Raji (cell line): ENCODE measurements around the gene MED14.

Source experiments
- POLR2A ChIP-seq: IDR thresholded peaks from 2 replicates; pipeline ENCODE4 v1.6.1; 2011; ENCODE audit warnings: low read depth, low read length, control low read depth; ENCODE audit not compliant: insufficient read depth

Gene MED14

GRCh38 chrX:40735325-40736169, at the start of gene MED14:
TSS of gene MED14 (minus strand) at chrX:40735542. CDS start at chrX:40735412, 130 bp downstream.
- peak; percentile 79 for TF ChIP-seq POLR2A

- TF ChIP-seq POLR2A, result no peak
Observed at GRCh38 chrX:40784516-40785151, 49.3 kb upstream of the MED14 start.

GRCh38 chrX:40780951-40781350, 45.6 kb upstream of the MED14 start:
- no peak for TF ChIP-seq POLR2A

GRCh38 chrX:40780082-40780481, 44.7 kb upstream of the MED14 start:
- no peak for TF ChIP-seq POLR2A

- TF ChIP-seq POLR2A, result no peak
Observed at GRCh38 chrX:40778861-40779575, 43.7 kb upstream of the MED14 start.

GRCh38 chrX:40773809-40774208, 38.5 kb upstream of the MED14 start:
- TF ChIP-seq POLR2A, result no peak

- no peak for TF ChIP-seq POLR2A
Observed at GRCh38 chrX:40773188-40773587, 37.8 kb upstream of the MED14 start.

GRCh38 chrX:40772290-40772689, 36.9 kb upstream of the MED14 start:
- no peak for TF ChIP-seq POLR2A

GRCh38 chrX:40761762-40762161, 26.4 kb upstream of the MED14 start:
- no peak for TF ChIP-seq POLR2A

GRCh38 chrX:40759374-40759773, 24.0 kb upstream of the MED14 start:
- no peak for TF ChIP-seq POLR2A

GRCh38 chrX:40757058-40757457, 21.7 kb upstream of the MED14 start:
- TF ChIP-seq POLR2A, result no peak

GRCh38 chrX:40755291-40756249, 20.2 kb upstream of the MED14 start:
- TF ChIP-seq POLR2A, result no peak

GRCh38 chrX:40749681-40750494, 14.5 kb upstream of the MED14 start:
- TF ChIP-seq POLR2A, result no peak

GRCh38 chrX:40748977-40749376, 13.6 kb upstream of the MED14 start:
- no peak for TF ChIP-seq POLR2A
